SK-N-SH (cell line): Measurements from ENCODE around the gene MBNL1.

Experiments used
- NRF1 ChIP-seq: IDR thresholded peaks from 2 replicates; pipeline ENCODE4 v1.6.1; 2012; ENCODE audit warnings: low read depth, mild to moderate bottlenecking, low read length
- POLR2AphosphoS5 ChIP-seq: IDR thresholded peaks from 2 replicates; pipeline ENCODE4 v1.6.1; 2012; ENCODE audit warnings: low read depth, low read length
- YY1 ChIP-seq: IDR thresholded peaks from 2 replicates; pipeline ENCODE4 v1.4.0; 2012; ENCODE audit warnings: low read depth, mild to moderate bottlenecking
- TF ChIP-seq, protein P1 (sequence below): fragments of 150-350 bp; IDR thresholded peaks from 2 replicates; pipeline ENCODE4 v1.6.1; 2017; ENCODE audit warnings: antibody characterized with exemption, low read length, low read depth, borderline replicate concordance
- TF ChIP-seq, protein P2 (sequence below): fragments of 200-600 bp; sonication (generic); IDR thresholded peaks from 2 replicates; pipeline ENCODE4 v1.6.1; 2017; ENCODE audit warnings: antibody characterized with exemption, mild to moderate bottlenecking, moderate library complexity

- TF ChIP-seq, protein P1, sequence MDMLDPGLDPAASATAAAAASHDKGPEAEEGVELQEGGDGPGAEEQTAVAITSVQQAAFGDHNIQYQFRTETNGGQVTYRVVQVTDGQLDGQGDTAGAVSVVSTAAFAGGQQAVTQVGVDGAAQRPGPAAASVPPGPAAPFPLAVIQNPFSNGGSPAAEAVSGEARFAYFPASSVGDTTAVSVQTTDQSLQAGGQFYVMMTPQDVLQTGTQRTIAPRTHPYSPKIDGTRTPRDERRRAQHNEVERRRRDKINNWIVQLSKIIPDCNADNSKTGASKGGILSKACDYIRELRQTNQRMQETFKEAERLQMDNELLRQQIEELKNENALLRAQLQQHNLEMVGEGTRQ, result no peak
- TF ChIP-seq NRF1 (no peak), POLR2AphosphoS5 (no peak), YY1 (no peak)
- TF ChIP-seq, protein P2, sequence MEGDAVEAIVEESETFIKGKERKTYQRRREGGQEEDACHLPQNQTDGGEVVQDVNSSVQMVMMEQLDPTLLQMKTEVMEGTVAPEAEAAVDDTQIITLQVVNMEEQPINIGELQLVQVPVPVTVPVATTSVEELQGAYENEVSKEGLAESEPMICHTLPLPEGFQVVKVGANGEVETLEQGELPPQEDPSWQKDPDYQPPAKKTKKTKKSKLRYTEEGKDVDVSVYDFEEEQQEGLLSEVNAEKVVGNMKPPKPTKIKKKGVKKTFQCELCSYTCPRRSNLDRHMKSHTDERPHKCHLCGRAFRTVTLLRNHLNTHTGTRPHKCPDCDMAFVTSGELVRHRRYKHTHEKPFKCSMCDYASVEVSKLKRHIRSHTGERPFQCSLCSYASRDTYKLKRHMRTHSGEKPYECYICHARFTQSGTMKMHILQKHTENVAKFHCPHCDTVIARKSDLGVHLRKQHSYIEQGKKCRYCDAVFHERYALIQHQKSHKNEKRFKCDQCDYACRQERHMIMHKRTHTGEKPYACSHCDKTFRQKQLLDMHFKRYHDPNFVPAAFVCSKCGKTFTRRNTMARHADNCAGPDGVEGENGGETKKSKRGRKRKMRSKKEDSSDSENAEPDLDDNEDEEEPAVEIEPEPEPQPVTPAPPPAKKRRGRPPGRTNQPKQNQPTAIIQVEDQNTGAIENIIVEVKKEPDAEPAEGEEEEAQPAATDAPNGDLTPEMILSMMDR, result no peak
Measured at GRCh38 chr3:152404976-152405375, 136.2 kb downstream of the MBNL1 start.
